Neutrophil (primary cell): ENCODE measurements around the gene RPA3.
A peak's percentile ranks its signal among the peaks of the same experiment; 100 is the strongest.
"Not testable (repeated sequence)": the region's sequence is repeated elsewhere in the genome, so short reads cannot be mapped to it uniquely, and the experiment has no call there.

Experiments
- H3K27ac ChIP-seq: fragments of 200-600 bp; sonication (generic); 2 replicates; pipeline ENCODE4 v1.5.1; 2016; ENCODE audit warnings: mild to moderate bottlenecking, moderate library complexity
- H3K27me3 ChIP-seq: fragments of 200-600 bp; sonication (generic); 2 replicates; pipeline ENCODE4 v1.6.0; 2016; ENCODE audit warnings: mild to moderate bottlenecking
- H3K36me3 ChIP-seq: fragments of 200-600 bp; sonication (generic); 2 replicates; pipeline ENCODE4 v1.5.1; 2017
- H3K4me1 ChIP-seq, 2 experiments: fragments of 200-600 bp in 1 of 2; sonication (generic) in 1 of 2; 1 replicate in 1 of 2; 2 replicates in 1 of 2; pipeline versions ENCODE4 v1.5.1 to v1.6.1; 2013 to 2016; ENCODE audit warnings: low read depth in 1 of 2, low read length in 1 of 2, mild to moderate bottlenecking in 1 of 2, moderate library complexity in 1 of 2; ENCODE audit not compliant: control insufficient read depth in 1 of 2, insufficient read depth in 1 of 2
- H3K4me3 ChIP-seq, 2 experiments: fragments of 200-600 bp in 1 of 2; sonication (generic) in 1 of 2; 1 replicate in 1 of 2; 2 replicates in 1 of 2; pipeline ENCODE4 v1.5.1; 2013 to 2016; ENCODE audit warnings: low read depth in 1 of 2, low read length in 1 of 2, mild to moderate bottlenecking in 1 of 2, moderate library complexity in 1 of 2
- H3K9me3 ChIP-seq: fragments of 200-600 bp; sonication (generic); 2 replicates; pipeline ENCODE4 v1.5.1; 2016
- TF ChIP-seq, protein P1 (sequence below): fragments of 200-600 bp; sonication (generic); IDR thresholded peaks from 2 replicates; pipeline ENCODE4 v1.5.1; 2016; ENCODE audit warnings: antibody characterized with exemption

RPA3 gene

GRCh38 chr7:7686811-7687508 lies 31.4 kb downstream of the RPA3 start:
- H3K27ac ChIP-seq = peak overlapping the region; percentile 47
- TF ChIP-seq, protein P1, sequence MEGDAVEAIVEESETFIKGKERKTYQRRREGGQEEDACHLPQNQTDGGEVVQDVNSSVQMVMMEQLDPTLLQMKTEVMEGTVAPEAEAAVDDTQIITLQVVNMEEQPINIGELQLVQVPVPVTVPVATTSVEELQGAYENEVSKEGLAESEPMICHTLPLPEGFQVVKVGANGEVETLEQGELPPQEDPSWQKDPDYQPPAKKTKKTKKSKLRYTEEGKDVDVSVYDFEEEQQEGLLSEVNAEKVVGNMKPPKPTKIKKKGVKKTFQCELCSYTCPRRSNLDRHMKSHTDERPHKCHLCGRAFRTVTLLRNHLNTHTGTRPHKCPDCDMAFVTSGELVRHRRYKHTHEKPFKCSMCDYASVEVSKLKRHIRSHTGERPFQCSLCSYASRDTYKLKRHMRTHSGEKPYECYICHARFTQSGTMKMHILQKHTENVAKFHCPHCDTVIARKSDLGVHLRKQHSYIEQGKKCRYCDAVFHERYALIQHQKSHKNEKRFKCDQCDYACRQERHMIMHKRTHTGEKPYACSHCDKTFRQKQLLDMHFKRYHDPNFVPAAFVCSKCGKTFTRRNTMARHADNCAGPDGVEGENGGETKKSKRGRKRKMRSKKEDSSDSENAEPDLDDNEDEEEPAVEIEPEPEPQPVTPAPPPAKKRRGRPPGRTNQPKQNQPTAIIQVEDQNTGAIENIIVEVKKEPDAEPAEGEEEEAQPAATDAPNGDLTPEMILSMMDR = no peak
- no peaks in the 10 kb centered on the region for H3K9me3 ChIP-seq
- no peak overlapping the region for H3K4me3 ChIP-seq
- no peaks in the 10 kb centered on the region for H3K27me3 ChIP-seq
- peaks cover 10 to 32% of the 10 kb centered on the region in 2 experiments for H3K4me1 ChIP-seq
- no peaks in the 10 kb centered on the region for H3K36me3 ChIP-seq

- Histone ChIP-seq H3K27ac (no peak overlapping the region), H3K4me3 (no peak overlapping the region), H3K4me1 (peaks cover 10 to 14% of the 10 kb centered on the region in 2 experiments), H3K36me3 (no peaks in the 10 kb centered on the region), H3K9me3 (no peaks in the 10 kb centered on the region), H3K27me3 (no peaks in the 10 kb centered on the region)
- TF ChIP-seq, protein P1 = no peak
Observed at GRCh38 chr7:7682861-7683260, 35.5 kb downstream of the RPA3 start.

GRCh38 chr7:7681936-7682329 lies 36.5 kb downstream of the RPA3 start:
- H3K27ac ChIP-seq = no peak overlapping the region
- no peaks in the 10 kb centered on the region for H3K27me3 ChIP-seq
- peaks cover 4 to 5% of the 10 kb centered on the region in 2 experiments for H3K4me1 ChIP-seq
- no peaks in the 10 kb centered on the region for H3K36me3 ChIP-seq
- H3K9me3 ChIP-seq = no peaks in the 10 kb centered on the region
- TF ChIP-seq, protein P1 = no peak
- H3K4me3 ChIP-seq = no peak overlapping the region

- Histone ChIP-seq H3K4me3 (no peak overlapping the region), H3K4me1 (no peaks in the 10 kb centered on the region), H3K27ac (peak overlapping the region; percentile 36), H3K27me3 (no peaks in the 10 kb centered on the region), H3K36me3 (no peaks in the 10 kb centered on the region), H3K9me3 (no peaks in the 10 kb centered on the region)
- TF ChIP-seq, protein P1 = no peak
Observed at GRCh38 chr7:7681191-7681935, 37.0 kb downstream of the RPA3 start.

DNA sequence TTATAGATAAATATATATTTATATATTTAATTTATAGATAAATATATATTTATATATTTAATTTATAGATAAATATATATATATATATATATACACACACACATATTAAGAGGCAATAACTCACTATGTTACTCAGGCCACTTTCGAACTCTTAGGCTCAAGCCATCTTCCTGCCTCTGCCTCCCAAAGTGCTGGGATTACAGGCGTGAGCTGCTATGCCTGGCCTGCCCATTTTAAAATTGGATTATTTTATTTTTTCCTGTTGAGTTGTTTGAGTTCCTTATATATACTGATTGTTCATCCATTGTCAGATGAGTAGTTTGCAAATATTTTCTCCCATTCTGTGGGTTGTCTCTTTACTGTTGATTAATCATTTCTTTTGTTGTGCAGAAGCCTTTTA lies 38.8 kb downstream of the RPA3 start:
- not testable (repeated sequence) for H3K36me3 ChIP-seq, H3K4me1 ChIP-seq, H3K9me3 ChIP-seq, H3K4me3 ChIP-seq, H3K27me3 ChIP-seq
- peak overlapping the region; percentile 50 for H3K27ac ChIP-seq

- peaks cover 11% of the 10 kb centered on the region for H3K36me3 ChIP-seq
- TF ChIP-seq, protein P1 = no peak
- no peaks in the 10 kb centered on the region for H3K9me3 ChIP-seq
- no peak overlapping the region for H3K4me3 ChIP-seq
- no peaks in the 10 kb centered on the region for H3K4me1 ChIP-seq
- no peak overlapping the region for H3K27ac ChIP-seq
- no peaks in the 10 kb centered on the region for H3K27me3 ChIP-seq
Observed at GRCh38 chr7:7675686-7676085, 42.7 kb downstream of the RPA3 start.
